Measurements from ENCODE around the gene SLC38A6. TPM values are rescaled to one million over a fixed set of nuclear protein-coding genes. Genes with fewer than 3 reads are reported as not detected.

SLC38A6 gene
- total and polyA plus RNA-seq, 12 donors = 12.5 to 53.9 (median 25.3) TPM

- intact Hi-C loops (cut with DNase I) = no loop called here
- TF ChIP-seq POLR2A (IDR thresholded peaks at IDR 0.05) (no peak), CTCF (IDR thresholded peaks at IDR 0.05) (no peak)
- no peak overlapping the region for H3K4me3 ChIP-seq
Observed at GRCh38 chr14:61098721-61099120, 117.7 kb downstream of the SLC38A6 start.

GRCh38 chr14:61099216-61099835 lies 118.3 kb downstream of the SLC38A6 start:
- intact Hi-C loops (cut with DNase I) = no loop called here
- 67 to 68% (median 68%) methylated on average over 4 of the region's 4 CpGs for WGBS, 4 donors
- no peak overlapping the region for H3K27ac ChIP-seq
- no peaks in the 10 kb centered on the region for H3K36me3 ChIP-seq (replicated peaks in 1 of 2)
- no peak overlapping the region for H3K4me3 ChIP-seq
- no peak for TF ChIP-seq CTCF (IDR thresholded peaks at IDR 0.05)
- no peak for TF ChIP-seq POLR2A (IDR thresholded peaks at IDR 0.05)
- no peak for DNase-seq
- no peaks in the 10 kb centered on the region for H3K27me3 ChIP-seq
- H3K9me3 ChIP-seq (replicated peaks in 1 of 3) = no peaks in the 10 kb centered on the region
- H3K4me1 ChIP-seq (replicated peaks in 1 of 2) = peaks cover 25 to 28% of the 10 kb centered on the region in 2 donors

More at GRCh38 chr14:61098721-61099120, 117.7 kb downstream of the SLC38A6 start:
- Histone ChIP-seq H3K9me3 (replicated peaks in 1 of 3) (no peaks in the 10 kb centered on the region), H3K4me1 (replicated peaks in 1 of 2) (peaks cover 20 to 21% of the 10 kb centered on the region in 2 donors), H3K36me3 (replicated peaks in 1 of 2) (no peaks in the 10 kb centered on the region), H3K27ac (no peak overlapping the region), H3K27me3 (no peaks in the 10 kb centered on the region)
- DNase-seq = no peak

- H3K4me1 ChIP-seq (replicated peaks in 1 of 2) = peaks cover 25 to 30% of the 10 kb centered on the region in 2 donors
- no peak overlapping the region for H3K4me3 ChIP-seq
- no peaks in the 10 kb centered on the region for H3K27me3 ChIP-seq
- peak overlapping the region in 3 of 5 donors; percentile 32 to 76 (median 54) for H3K27ac ChIP-seq
- intact Hi-C loops (cut with DNase I) = no loop called here
- no peaks in the 10 kb centered on the region for H3K36me3 ChIP-seq (replicated peaks in 1 of 2)
- 29 to 38% (median 31%) methylated on average over 4 of the region's 4 CpGs for WGBS, 4 donors
- TF ChIP-seq POLR2A (IDR thresholded peaks at IDR 0.05) (no peak), CTCF (IDR thresholded peaks at IDR 0.05) (no peak)
- peak in 2 of 7 donors; percentile 25 to 49 for DNase-seq
- no peaks in the 10 kb centered on the region for H3K9me3 ChIP-seq (replicated peaks in 1 of 3)
Observed at GRCh38 chr14:61101803-61102548, 120.9 kb downstream of the SLC38A6 start.

Small RNA genes lying within 50 kb of the gene (small RNA-seq; reads per million reads assigned to genes)
- gene RNU6-398P = 0 reads per million in 2 donors

Other genes with a start within 250 kb of the SLC38A6 start
- gene MNAT1, start 246.5 kb upstream of the SLC38A6 start, total RNA-seq = 10 to 100 TPM; 11.7 to 69.2 (median 31.4) TPM
- 10 to 100 TPM; 16.3 to 42.4 (median 17.5) TPM for gene MNAT1, start 246.5 kb upstream of the SLC38A6 start, polyA plus RNA-seq
- 10 to 100 TPM in 5 of 9 donors, 1 to 10 TPM in 4; 4.8 to 16.8 (median 13.8) TPM for gene TRMT5, start 166 bp upstream of the SLC38A6 start, total RNA-seq
- 10 to 100 TPM in 1 of 3 donors, 1 to 10 TPM in 2; 3.8 to 14.6 (median 4.7) TPM for gene TRMT5, start 166 bp upstream of the SLC38A6 start, polyA plus RNA-seq